ENCODE measurements around the gene CD247. TPM values are rescaled to one million over a fixed set of nuclear protein-coding genes. Genes with fewer than 3 reads are reported as not detected.

CD247 gene
- total and polyA plus RNA-seq, 2 donors from 2014 or later, result 1.8 to 7.7 TPM

GRCh38 chr1:167490765-167491164 lies 27.6 kb downstream of the CD247 start:
- intact Hi-C loops (cut with DNase I), result no loop called here
- no peak overlapping the region for H3K4me3 ChIP-seq (ENCODE audit: low read length in 3 of 3)
- H3K27ac ChIP-seq (ENCODE audit: low read depth in 2 of 2, low read length in 2 of 2), result no peak overlapping the region
- DNase-seq (no peak), FAIRE-seq (no peak)
- H3K27me3 ChIP-seq (ENCODE audit: control insufficient read depth, insufficient read depth, low read length), result no peaks in the 10 kb centered on the region
- H3K9ac ChIP-seq (ENCODE audit: low read length in 3 of 3), result no peak overlapping the region
- H3K36me3 ChIP-seq (ENCODE audit: control insufficient read depth in 2 of 3, insufficient read depth in 3 of 3, low read length in 3 of 3), result no peaks in the 10 kb centered on the region
- H3K9me3 ChIP-seq (ENCODE audit: control insufficient read depth in 2 of 3, insufficient read depth in 1 of 3, low read length in 3 of 3), result no peaks in the 10 kb centered on the region
- TF ChIP-seq CTCF (IDR thresholded peaks at IDR 0.05; ENCODE audit: borderline replicate concordance, extremely low read depth, insufficient read depth), result no peak
- H3K4me1 ChIP-seq (ENCODE audit: control insufficient read depth in 2 of 3, insufficient read depth in 2 of 3, low read depth in 1 of 3, low read length in 3 of 3), result no peaks in the 10 kb centered on the region

DNA sequence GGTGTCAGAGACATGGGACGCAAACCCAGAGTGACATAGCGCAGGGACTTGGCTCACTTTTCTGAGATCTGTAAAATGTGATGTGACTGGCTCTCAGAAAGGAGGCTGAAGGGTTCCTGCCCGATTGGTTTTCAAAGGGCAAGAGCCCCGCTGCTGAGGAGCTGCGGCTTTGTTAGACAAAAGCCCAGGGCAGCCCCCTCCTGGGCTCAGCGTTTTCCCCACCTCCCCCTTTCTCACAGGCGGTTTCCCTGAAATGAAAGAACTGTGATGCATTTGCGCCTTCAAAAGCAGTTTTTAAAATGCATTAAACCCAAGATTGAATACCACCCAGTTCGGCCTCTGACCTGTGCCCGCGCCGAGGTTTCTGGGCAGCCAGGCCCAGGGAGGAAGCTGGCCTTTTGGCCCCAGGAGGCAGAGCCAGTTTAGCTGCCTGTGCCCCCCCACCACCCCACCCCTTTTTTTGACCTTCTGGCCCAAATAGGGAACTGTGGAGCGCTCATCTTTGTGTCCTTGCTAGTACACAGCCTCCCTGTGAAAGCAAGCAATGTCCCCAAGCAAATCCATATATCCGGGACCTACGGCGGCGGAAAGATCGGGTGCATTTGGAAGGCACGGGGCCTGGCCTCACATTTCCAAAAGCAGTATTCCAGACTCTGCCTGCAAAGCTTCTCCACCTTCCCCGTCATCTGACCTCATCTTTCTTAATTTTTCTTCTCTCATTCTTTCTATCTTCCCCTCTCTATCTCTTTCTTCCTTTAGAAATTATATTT lies 28.6 kb downstream of the CD247 start:
- H3K36me3 ChIP-seq (ENCODE audit: control insufficient read depth in 2 of 3, insufficient read depth in 3 of 3, low read length in 3 of 3), result no peaks in the 10 kb centered on the region
- no peaks in the 10 kb centered on the region for H3K4me1 ChIP-seq (ENCODE audit: control insufficient read depth in 2 of 3, insufficient read depth in 2 of 3, low read depth in 1 of 3, low read length in 3 of 3)
- no peak for FAIRE-seq
- H3K4me3 ChIP-seq (ENCODE audit: low read length in 3 of 3), result no peak overlapping the region
- H3K9ac ChIP-seq (ENCODE audit: low read length in 3 of 3), result no peak overlapping the region
- no peak for TF ChIP-seq CTCF (IDR thresholded peaks at IDR 0.05; ENCODE audit: borderline replicate concordance, extremely low read depth, insufficient read depth)
- no peaks in the 10 kb centered on the region for H3K9me3 ChIP-seq (ENCODE audit: control insufficient read depth in 2 of 3, insufficient read depth in 1 of 3, low read length in 3 of 3)
- no peaks in the 10 kb centered on the region for H3K27me3 ChIP-seq (ENCODE audit: control insufficient read depth, insufficient read depth, low read length)
- peak in 1 of 5 donors; percentile 30 for DNase-seq
- intact Hi-C loops (cut with DNase I), result no loop called here
- H3K27ac ChIP-seq (ENCODE audit: low read depth in 2 of 2, low read length in 2 of 2), result no peak overlapping the region

DNA sequence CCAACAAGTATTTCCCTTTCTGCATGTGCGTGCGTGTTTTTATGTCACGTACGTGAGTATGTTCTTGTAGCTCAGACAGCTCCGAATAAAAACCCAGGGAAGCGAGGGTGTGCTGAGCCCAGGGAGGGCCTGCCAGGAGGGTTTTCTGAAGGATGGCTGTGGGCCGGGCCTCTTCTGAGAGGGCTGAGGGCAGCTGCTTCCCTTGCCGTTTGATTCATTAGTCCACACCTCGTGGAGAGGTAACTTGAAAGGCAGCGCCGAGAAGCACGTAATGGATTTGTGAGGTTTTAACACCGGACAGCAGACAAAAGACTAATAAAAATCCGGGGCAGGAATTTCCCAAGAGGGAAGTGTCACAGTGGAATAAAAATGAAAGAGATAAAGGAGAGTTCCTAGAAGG lies 29.5 kb downstream of the CD247 start:
- no peak for TF ChIP-seq CTCF (IDR thresholded peaks at IDR 0.05; ENCODE audit: borderline replicate concordance, extremely low read depth, insufficient read depth)

More for the DNA sequence above, 29.5 kb downstream of the CD247 start:
- no peak for FAIRE-seq
- H3K9ac ChIP-seq (ENCODE audit: low read length in 3 of 3), result no peak overlapping the region
- no peaks in the 10 kb centered on the region for H3K4me1 ChIP-seq (ENCODE audit: control insufficient read depth in 2 of 3, insufficient read depth in 2 of 3, low read depth in 1 of 3, low read length in 3 of 3)
- H3K36me3 ChIP-seq (ENCODE audit: control insufficient read depth in 2 of 3, insufficient read depth in 3 of 3, low read length in 3 of 3), result no peaks in the 10 kb centered on the region
- no peak overlapping the region for H3K27ac ChIP-seq (ENCODE audit: low read depth in 2 of 2, low read length in 2 of 2)
- no peak overlapping the region for H3K4me3 ChIP-seq (ENCODE audit: low read length in 3 of 3)
- no peaks in the 10 kb centered on the region for H3K27me3 ChIP-seq (ENCODE audit: control insufficient read depth, insufficient read depth, low read length)
- DNase-seq, result peak in 3 of 5 donors; percentile 37 to 53 (median 50)
- no peaks in the 10 kb centered on the region for H3K9me3 ChIP-seq (ENCODE audit: control insufficient read depth in 2 of 3, insufficient read depth in 1 of 3, low read length in 3 of 3)
- intact Hi-C loops (cut with DNase I), result no loop called here
